Superior temporal gyrus (tissue), 1 donor: Measurements from ENCODE around the gene MAD1L1.

Source experiments
- DNase-seq: peaks from one replicate; pipeline ENCODE4 v3.0.0-alpha.2; 2016; ENCODE audit errors: extremely low spot score

The MAD1L1 gene

DNA sequence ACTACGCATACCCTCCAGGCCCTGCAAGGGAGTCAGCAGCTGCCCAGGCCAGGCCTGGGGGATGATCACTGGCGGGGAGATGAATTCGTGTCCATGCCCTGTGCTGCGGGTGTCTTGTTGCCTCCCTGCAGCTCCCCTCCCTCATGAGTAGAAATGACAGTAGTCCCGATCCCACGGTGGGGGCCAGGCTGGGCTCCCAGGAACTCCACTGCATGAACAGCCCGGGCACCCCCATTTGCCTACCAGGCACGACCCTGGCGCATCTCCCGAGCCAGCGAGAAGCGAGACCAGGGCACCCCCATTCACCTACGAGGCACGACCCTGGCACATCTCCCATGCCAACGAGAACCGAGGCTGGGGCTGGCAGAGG is 316.2 kb downstream of the MAD1L1 start:
- DNase-seq = no peak

DNA sequence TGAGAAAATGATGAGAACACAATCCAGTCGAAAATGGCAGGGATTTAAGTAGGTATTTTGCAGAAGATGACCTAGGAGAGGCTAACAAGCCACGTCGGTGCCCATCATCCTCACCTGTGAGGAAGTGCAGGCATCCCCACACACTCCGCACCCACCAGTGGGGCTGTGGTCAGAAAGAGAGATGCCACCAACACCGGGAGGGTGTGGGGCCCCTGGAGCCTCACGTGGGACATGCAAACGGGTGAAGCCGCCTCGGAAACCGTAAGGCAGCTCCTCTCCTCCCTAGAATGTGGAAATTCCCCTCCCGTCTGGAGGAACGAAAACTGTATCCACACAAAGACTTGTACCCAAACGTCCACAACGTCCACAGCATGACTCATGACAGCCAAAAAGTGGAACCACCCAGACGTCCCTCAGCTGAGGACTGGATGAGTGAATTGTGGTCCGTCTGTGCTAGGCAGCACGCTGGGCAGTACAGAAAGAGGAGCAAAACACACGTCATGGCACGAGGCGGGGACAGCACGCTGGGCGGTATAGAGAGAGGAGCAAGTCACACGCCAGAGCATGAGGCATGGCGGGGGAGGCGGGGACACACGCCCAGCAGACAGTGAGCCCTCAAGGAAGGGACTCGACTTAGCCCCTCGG is 316.7 kb downstream of the MAD1L1 start:
- no peak for DNase-seq

- DNase-seq = no peak
These were observed 317.4 kb downstream of the MAD1L1 start for GRCh38 chr7:1915326-1915725.

- DNase-seq = no peak
These were observed 318.0 kb downstream of the MAD1L1 start for GRCh38 chr7:1914743-1915142.

- DNase-seq = no peak
These were observed 318.4 kb downstream of the MAD1L1 start for GRCh38 chr7:1914321-1914720.

DNA sequence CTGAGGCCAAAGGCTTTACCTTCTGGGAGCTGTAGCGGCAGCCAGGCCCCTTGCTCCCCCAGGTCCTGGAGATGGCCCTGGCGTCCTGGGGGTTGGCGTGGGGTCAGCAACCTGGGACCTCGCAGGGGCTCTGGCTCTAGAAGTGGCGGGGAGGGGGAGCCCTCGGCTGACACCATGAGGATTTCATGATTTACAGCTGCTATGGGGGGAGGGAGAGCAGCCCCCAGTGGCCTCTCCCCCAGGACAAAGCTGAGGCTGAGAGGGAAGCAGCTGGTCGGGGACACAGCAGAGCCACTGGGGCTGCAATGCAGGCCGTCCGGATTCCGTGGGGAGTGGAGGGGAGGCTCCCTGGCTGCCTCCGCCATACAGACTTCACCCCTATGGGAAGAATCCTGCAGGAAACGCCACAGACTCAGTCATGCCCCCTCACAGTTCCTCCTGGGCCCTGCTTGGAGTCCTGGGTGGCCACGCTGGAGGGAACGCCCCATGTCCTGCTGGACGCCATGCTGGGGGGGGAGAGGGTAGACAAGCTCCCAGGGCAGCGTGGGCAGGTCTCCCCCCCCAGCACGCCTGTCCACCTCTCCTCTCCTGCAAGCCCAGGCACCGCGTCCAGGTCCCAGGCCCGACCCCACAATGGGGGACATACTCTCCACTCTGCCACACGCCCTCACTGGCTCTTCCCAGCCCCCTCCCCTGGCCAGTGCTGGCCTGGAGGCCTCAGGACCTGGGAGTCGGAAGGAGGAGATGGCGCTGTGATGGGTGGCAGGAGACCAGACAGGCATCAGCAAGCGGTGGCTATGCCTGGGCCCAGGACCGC is 319.1 kb downstream of the MAD1L1 start:
- no peak for DNase-seq

GRCh38 chr7:1912593-1913465 is 319.9 kb downstream of the MAD1L1 start:
- no peak for DNase-seq

DNA sequence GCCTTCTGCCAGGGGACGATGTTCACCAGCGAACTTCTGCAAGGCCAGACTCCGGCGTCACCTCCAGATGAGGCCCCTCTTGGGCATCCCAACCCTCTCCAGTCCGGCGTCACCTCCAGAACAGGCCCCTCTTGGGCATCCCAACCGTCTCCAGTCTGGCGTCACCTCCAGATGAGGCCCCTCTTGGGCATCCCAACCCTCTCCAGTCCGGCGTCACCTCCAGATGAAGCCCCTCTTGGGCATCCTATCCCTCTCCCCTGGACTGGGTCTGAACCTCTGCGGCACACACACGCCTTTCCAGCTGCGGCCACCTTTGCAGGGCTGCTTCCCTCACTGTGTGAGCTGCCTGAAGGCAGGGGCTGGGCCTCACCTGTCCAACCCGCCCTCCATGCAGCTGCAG is 321.2 kb downstream of the MAD1L1 start:
- DNase-seq = no peak

DNA sequence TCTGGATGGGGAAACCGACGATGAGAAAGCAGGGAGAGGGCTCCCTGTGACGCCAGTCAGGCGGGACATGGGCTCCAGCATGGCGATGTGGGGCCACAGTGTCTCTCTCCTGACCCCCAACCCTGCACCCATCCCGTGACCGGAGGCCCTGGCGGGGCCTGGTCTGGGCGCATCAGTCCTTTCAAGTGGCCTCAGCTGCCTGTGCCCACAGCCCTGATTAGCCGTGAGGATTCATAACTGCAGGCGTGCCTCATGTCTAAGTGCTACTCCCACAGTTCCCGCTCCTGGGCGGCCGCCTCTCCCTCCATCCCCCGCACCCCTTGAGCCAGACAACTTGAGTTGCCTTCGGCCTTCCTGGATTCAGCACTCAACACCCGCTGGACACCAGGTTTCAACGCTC is 321.9 kb downstream of the MAD1L1 start:
- DNase-seq = no peak

DNA sequence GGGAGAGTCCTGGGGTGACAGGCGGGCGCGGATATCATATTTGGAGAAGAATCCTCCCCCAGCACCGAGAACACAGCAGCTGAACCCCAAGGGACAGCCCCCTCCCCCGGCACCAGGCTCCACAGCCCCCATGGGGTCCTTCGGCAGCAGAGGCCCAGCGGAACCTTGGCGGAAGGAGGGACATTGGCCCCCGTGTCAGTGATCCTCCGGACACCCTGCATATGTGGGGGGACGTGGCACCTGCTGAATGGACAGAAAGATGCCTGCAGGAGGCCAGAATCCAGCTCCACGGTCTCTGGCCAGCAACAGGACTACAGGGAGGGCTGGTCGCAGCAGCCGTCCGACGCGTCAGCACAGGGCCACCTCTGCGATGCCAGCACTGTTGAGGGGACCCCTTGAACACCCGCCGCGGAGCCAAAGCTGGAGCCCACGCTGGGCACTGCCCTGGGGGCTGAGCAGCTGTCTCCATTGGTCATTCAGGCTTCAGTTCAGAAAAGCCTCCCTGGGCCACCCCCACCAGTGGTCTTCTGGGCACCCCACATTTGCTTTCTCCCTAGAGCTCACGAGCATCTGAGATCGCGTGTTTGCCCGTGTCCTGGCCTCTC is 322.6 kb downstream of the MAD1L1 start:
- no peak for DNase-seq

- no peak for DNase-seq
These were observed 323.3 kb downstream of the MAD1L1 start for GRCh38 chr7:1909476-1909875.

- no peak for DNase-seq
These were observed 323.8 kb downstream of the MAD1L1 start for GRCh38 chr7:1908823-1909420.

GRCh38 chr7:1907751-1908365 is 324.9 kb downstream of the MAD1L1 start:
- no peak for DNase-seq

DNA sequence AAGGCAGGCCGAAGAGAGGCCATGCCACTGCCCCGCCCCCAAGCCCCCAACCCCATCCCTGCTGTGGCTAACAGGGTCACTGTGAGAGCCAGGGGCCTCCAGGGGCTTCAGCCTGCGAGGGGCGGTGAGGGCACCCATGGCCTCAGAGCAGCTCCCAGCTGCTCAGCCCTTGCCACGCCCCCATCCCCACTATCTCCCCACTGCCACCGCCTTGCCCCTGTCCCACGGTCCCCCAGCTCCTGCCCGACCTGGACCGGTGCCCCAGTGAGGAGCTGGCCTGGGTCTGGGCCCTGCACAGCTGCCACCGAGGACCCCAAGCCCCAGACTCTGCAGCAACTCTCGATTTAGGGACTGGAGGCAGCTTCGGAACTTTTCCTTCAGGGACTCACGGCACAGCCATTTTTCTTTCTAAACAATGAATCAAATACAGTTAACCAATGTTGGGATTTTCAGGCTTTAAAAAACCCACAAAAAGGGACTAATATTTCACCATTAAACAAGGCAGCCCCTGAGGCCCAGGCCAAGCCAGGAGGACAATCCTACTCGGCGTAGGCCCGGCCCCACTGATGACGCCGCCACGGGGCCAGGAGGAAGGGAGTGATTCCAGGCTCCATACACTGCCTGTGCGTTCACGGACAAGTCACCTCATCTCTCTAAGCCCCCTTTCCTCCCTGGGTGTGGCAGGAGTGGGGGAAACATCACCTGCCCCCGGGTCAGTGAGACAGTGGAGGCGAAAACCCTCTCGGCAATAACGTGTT is 325.6 kb downstream of the MAD1L1 start:
- DNase-seq = no peak

- no peak for DNase-seq
These were observed 326.5 kb downstream of the MAD1L1 start for GRCh38 chr7:1906087-1906830.

DNA sequence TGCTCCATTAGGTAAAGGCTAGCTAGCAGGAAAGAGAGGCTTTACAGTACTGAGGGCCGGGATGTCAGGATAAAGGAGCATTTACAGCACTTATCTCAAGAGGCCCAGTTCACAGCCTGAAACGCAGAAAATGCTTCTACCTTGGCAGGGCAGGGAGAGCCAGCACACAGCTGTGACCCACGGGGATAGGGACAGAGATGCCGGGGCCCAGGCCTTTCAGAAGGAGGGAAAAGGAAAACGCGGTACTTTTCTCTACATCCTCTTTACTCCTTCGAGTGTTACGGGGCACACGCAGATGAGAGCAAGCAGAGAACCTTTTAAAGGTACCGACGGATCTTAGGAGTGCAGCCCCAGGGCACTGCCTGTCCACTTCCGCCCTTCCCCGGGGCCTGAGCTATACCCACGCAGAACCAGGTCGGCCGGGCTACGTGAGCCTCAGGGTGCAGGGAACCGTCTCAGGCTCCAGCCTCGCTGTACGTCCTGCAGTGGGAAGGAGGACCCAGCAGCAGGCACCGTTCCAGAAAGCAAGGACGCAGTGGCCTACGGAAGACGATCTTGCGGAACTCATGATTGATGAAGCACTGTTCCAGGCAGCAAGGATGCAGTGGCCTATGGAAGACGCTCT is 330.4 kb downstream of the MAD1L1 start:
- DNase-seq = no peak

DNA sequence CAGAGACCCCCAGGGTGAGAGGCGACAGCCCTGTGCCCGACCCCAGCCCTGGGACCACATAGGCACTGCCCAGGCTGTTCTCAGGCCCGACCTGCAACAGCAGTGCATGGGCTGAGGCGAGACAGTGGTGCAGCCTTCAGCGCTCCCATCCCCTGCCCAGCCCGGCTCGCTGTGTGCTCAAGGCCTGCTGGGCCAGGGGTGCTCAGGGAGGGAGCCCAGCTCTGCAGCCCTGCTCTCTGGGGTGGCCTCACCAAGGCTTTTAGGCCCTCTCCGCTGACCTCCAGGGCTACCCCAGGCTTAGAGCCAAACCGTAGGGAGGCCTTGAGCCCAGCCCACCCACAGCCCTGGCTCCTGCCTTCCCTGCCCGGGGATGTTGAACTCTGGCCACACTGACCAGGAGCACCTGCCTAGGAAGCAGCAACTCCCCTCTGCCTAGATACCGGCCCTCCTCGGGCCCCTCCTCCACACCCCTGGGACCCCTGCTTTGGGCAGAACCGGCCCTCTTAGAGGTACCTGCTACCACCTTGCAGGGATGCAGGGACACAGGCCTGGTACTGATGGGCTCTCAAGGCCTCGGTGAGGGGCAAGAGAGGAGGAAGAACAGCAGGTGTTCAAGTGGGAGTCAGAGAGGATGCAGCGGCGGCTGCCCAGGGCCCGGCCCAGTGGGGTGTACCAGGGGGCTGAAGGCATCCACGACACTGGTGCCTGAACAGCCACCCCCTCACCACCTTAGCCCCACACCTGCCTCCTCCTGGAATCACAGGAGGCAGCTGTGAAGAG is 331.1 kb downstream of the MAD1L1 start:
- DNase-seq = no peak

DNA sequence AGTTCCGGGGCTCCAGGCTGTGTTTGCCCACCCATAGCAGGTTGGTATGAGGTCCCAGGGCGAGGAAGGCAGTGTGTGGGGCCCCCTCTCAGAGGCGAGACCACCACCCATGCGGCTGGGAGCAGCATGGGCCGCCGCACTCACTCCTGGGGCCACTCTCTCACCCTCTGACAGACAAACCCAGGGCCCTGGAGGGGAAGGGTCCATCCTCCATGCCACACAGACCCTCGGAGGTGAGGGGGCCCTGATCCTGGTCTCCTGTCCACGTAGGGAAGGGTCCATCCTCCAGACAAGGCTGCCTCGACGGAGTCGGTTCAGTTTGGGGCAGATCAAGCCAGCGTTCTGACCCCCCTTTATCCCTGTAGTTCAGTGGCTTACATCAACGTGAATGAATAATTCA is 331.9 kb downstream of the MAD1L1 start:
- no peak for DNase-seq
